Heart right ventricle (tissue), 16 donors: ENCODE data around the gene ANK3. TPM values are rescaled to one million over a fixed set of nuclear protein-coding genes. Genes with fewer than 3 reads are reported as not detected.

Source experiments
- ATAC-seq, 8 donors: fragments of 200-7000 bp; cut with Tn5 transposase; one replicate each; pipeline ENCODE4 v1.9.1; 2020; ENCODE audit warnings: mild to moderate bottlenecking in 8 of 8, moderate library complexity in 8 of 8, moderate number of reproducible peaks in 1 of 8
- DNase-seq, 2 donors: peaks; one replicate each; pipeline ENCODE4 v3.0.0-alpha.2; 2020
- H3K27ac ChIP-seq, 10 donors: fragments of 200-600 bp; sonication (generic) in 2 of 10; one replicate each; pipeline versions ENCODE4 v1.5.0 to v1.8.0; 2020 to 2022; ENCODE audit warnings: mild to moderate bottlenecking in 3 of 10
- H3K27me3 ChIP-seq, 7 donors: fragments of 200-600 bp; one replicate each; pipeline ENCODE4 v1.8.0; 2021 to 2022; ENCODE audit warnings: mild to moderate bottlenecking in 2 of 7
- H3K36me3 ChIP-seq, 9 donors: fragments of 200-600 bp; sonication (generic) in 1 of 9; one replicate each; pipeline versions ENCODE4 v1.5.0 to v1.8.0; 2020 to 2022; ENCODE audit warnings: mild to moderate bottlenecking in 2 of 9
- H3K4me1 ChIP-seq, 9 donors: fragments of 200-600 bp; sonication (generic) in 1 of 9; one replicate each; pipeline versions ENCODE4 v1.5.0 to v1.8.0; 2020 to 2022; ENCODE audit warnings: mild to moderate bottlenecking in 4 of 9
- H3K4me3 ChIP-seq, 10 donors: fragments of 200-600 bp; sonication (generic) in 2 of 10; one replicate each; pipeline versions ENCODE4 v1.5.0 to v1.8.0; 2020 to 2022; ENCODE audit warnings: mild to moderate bottlenecking in 7 of 10, moderate library complexity in 2 of 10
- H3K9me3 ChIP-seq, 11 donors: fragments of 200-600 bp in 10 of 11; sonication (generic) in 2 of 11; one replicate each; pipeline versions ENCODE4 v1.5.0 to v1.8.0; 2013 to 2022; ENCODE audit warnings: mild to moderate bottlenecking in 2 of 11, control low read depth in 1 of 11, moderate library complexity in 1 of 11
- CTCF ChIP-seq, 9 donors: fragments of 200-600 bp; sonication (generic) in 2 of 9; IDR thresholded peaks; one replicate each; pipeline versions ENCODE4 v1.5.0 to v1.8.0; 2021 to 2022; ENCODE audit warnings: antibody characterized with exemption in 9 of 9, mild to moderate bottlenecking in 5 of 9, moderate library complexity in 1 of 9
- WGBS, 2 donors: extraction: QIAGEN DNeasy Blood & Tissue Kit; methylation state at CpG; one replicate each; pipeline ENCODE4 v1.1.7; 2013; ENCODE audit warnings: inconsistent platforms in 1 of 2; 5-methylcytosine and 5-hydroxymethylcytosine counted together
- intact Hi-C, 10 donors: fragments of 100-400 bp; cut with DNase I; formaldehyde crosslinking; loops; one replicate each; pipeline versions ENCODE4 v1.11.1 to v1.14.2; 2022
- polyA plus RNA-seq, 2 donors: library from polyadenylated mRNA; stranded (reverse); fragments of 200-250 nt; gene quantifications; one replicate each; pipeline ENCODE4 v1.2.3, GENCODE V29; 2013
- total RNA-seq, 10 donors: library from RNA; stranded (reverse); fragmentation: NEBNext Ultra II Directional in 3 of 10; extraction: Animal tissue kit (Norgen Biotek cat#: 25700) in 3 of 10; gene quantifications; one replicate each; pipeline versions ENCODE4 v1.2.1 to v1.2.4, GENCODE V29; 2021 to 2023
- donor health status: Arrhythmogenic right ventricular cardiomyopathy.
- donor health status: ischemic (EF 13 %, LVEDD 7.1; RV severe dilation, severe dysfunction).
- donor health status: healthy with polysubstance abuse.
- donor health status: DM: no; HTN: yes; CAD: no.
- donor health status: DM: no; HTN: no; CAD: no.
- donor health status: ischemic (EF 25% LVEDD 6.9; RV normal size, moderate dysfunction).
- donor health status: ischemic (EF 25% LVEDD 5.7; RV mildly dilated, moderate dysfunction).
- donor health status: healthy.
- donor health status: DM: yes; HTN: yes; CAD: no.
- donor health status: Ischemic cardiomyopathy.
- donor health status: ischemic (EF 35%, LVEDD 5.7; RV mildly dilated, moderate dysfunction).
- donor health status: nonischemic (EF 11% LVEDD 7.7; RV severe dilation, severe dysfunction).
- donor health status: DM: yes; HTN: yes; CAD: no.
- donor health status: PGD.
- donor health status: ischemic (EF 29% LVEDD 5.4; RV normal size, mild dysfunction).
- donor health status: nonischemic (EF 23%, LVEDD 6.1; RV moderate dilation, normal function).

The ANK3 gene
- total and polyA plus RNA-seq, 12 donors: 34.4 to 287 (median 245) TPM

- WGBS, 2 donors: 43 to 47% methylated on average over 4 of the region's 4 CpGs
- ATAC-seq: no peak
Observed at GRCh38 chr10:60175441-60175971, 214.2 kb downstream of the ANK3 start.

GRCh38 chr10:60172363-60172990 is 217.2 kb downstream of the ANK3 start:
- Histone ChIP-seq H3K9me3 (no peaks in the 10 kb centered on the region), H3K27me3 (no peaks in the 10 kb centered on the region), H3K27ac (no peak overlapping the region), H3K4me1 (peaks cover 0 to 4% (median 0%) of the 10 kb centered on the region in 9 donors), H3K36me3 (peaks cover 0 to 63% (median 4%) of the 10 kb centered on the region in 9 donors), H3K4me3 (no peak overlapping the region)
- intact Hi-C loops: no loop called here
- 90% methylated on average over 9 of the region's 9 CpGs for WGBS, 2 donors
- ATAC-seq (no peak), DNase-seq (no peak)
- no peak for TF ChIP-seq CTCF (IDR thresholded peaks at IDR 0.05)

More at GRCh38 chr10:60175441-60175971, 214.2 kb downstream of the ANK3 start:
- H3K27me3 ChIP-seq: no peaks in the 10 kb centered on the region
- no peak for DNase-seq
- H3K4me3 ChIP-seq: no peak overlapping the region
- H3K27ac ChIP-seq: no peak overlapping the region
- intact Hi-C loops: no loop called here
- no peak for TF ChIP-seq CTCF (IDR thresholded peaks at IDR 0.05)
- no peaks in the 10 kb centered on the region for H3K9me3 ChIP-seq
- peaks cover 0 to 45% (median under 1%) of the 10 kb centered on the region in 9 donors for H3K36me3 ChIP-seq
- H3K4me1 ChIP-seq: peaks cover 0 to 8% (median 0%) of the 10 kb centered on the region in 9 donors

GRCh38 chr10:60171436-60172013 is 218.2 kb downstream of the ANK3 start:
- no peak for TF ChIP-seq CTCF (IDR thresholded peaks at IDR 0.05)
- DNase-seq (no peak), ATAC-seq (no peak)
- H3K27me3 ChIP-seq: no peaks in the 10 kb centered on the region
- H3K4me1 ChIP-seq: peaks cover 0 to 4% (median 0%) of the 10 kb centered on the region in 9 donors
- H3K9me3 ChIP-seq: no peaks in the 10 kb centered on the region
- H3K27ac ChIP-seq: no peak overlapping the region
- peaks cover 0 to 65% (median 4%) of the 10 kb centered on the region in 9 donors for H3K36me3 ChIP-seq
- intact Hi-C loops: no loop called here
- no peak overlapping the region for H3K4me3 ChIP-seq
- 83 to 84% methylated on average over 2 of the region's 2 CpGs for WGBS, 2 donors

- Histone ChIP-seq H3K27ac (no peak overlapping the region), H3K27me3 (no peaks in the 10 kb centered on the region), H3K9me3 (no peaks in the 10 kb centered on the region), H3K36me3 (peaks cover 0 to 68% (median 4%) of the 10 kb centered on the region in 9 donors), H3K4me1 (peaks cover 0 to 4% (median 0%) of the 10 kb centered on the region in 9 donors), H3K4me3 (no peak overlapping the region)
- DNase-seq (no peak), ATAC-seq (no peak)
- TF ChIP-seq CTCF (IDR thresholded peaks at IDR 0.05): no peak
- 71 to 93% methylated on average over 3 of the region's 3 CpGs for WGBS, 2 donors
- intact Hi-C loops: no loop called here
Observed at GRCh38 chr10:60170250-60170649, 219.4 kb downstream of the ANK3 start.
